PC-3 (cell line): ENCODE results near the gene IL1RAPL1. TPM values are rescaled to one million over a fixed set of nuclear protein-coding genes. Genes with fewer than 3 reads are reported as not detected.

Experiments used
- ATAC-seq: fragments of 200-7000 bp; cut with Tn5 transposase; 2 replicates; pipeline ENCODE4 v1.9.1; 2020; ENCODE audit warnings: mild to moderate bottlenecking, moderate library complexity
- BruUV-seq: library from RNA; stranded (reverse); fragments of 400-500 nt; replicated peaks from 2 replicates; lab custom pipeline; 2021; lab: Mats Ljungman, UMichigan
- CTCF ChIA-PET: fragments of 300-600 bp; sonication (Branson Sonifier 250); formaldehyde crosslinking; loops from one replicate; lab custom pipeline; 2022; ENCODE audit warnings: antibody characterized with exemption; lab: Charles Lee
- POLR2A ChIA-PET: fragments of 300-600 bp; sonication (Branson Sonifier 250); formaldehyde crosslinking; loops from one replicate; lab custom pipeline; 2022; ENCODE audit warnings: antibody characterized with exemption; ENCODE audit not compliant: unreplicated experiment; lab: Charles Lee
- DNase-seq: peaks from one replicate; pipeline ENCODE4 v3.0.0-alpha.2; 2015
- H2AFZ ChIP-seq: fragments of 300-600 bp; sonication (generic); 2 replicates; pipeline ENCODE4 v1.6.0; 2016; ENCODE audit warnings: antibody characterized with exemption, low read length
- H3F3A ChIP-seq: fragments of 300-600 bp; sonication (generic); one replicate; pipeline ENCODE4 v1.6.0; 2017; ENCODE audit warnings: antibody characterized with exemption, low read length, control low read depth, mild to moderate bottlenecking; ENCODE audit not compliant: unreplicated experiment
- H3K27ac ChIP-seq: fragments of 300-600 bp; sonication (generic); 2 replicates; pipeline ENCODE4 v1.5.1; 2016; ENCODE audit warnings: mild to moderate bottlenecking, low read length
- H3K27me3 ChIP-seq: fragments of 300-600 bp; sonication (generic); 2 replicates; pipeline ENCODE4 v1.6.1; 2016; ENCODE audit warnings: low read length, mixed read lengths
- H3K36me3 ChIP-seq: fragments of 300-600 bp; sonication (generic); 2 replicates; pipeline ENCODE4 v1.6.1; 2016; ENCODE audit warnings: low read depth, mixed run types, low read length, mixed read lengths
- H3K4me1 ChIP-seq: fragments of 300-600 bp; sonication (generic); 2 replicates; pipeline ENCODE4 v1.5.1; 2016; ENCODE audit warnings: low read length; ENCODE audit not compliant: insufficient read depth
- H3K4me2 ChIP-seq: fragments of 300-600 bp; sonication (generic); 2 replicates; pipeline ENCODE4 v1.6.0; 2016; ENCODE audit warnings: low read length
- H3K4me3 ChIP-seq: fragments of 300-600 bp; sonication (generic); 2 replicates; pipeline ENCODE4 v1.5.1; 2016; ENCODE audit warnings: mild to moderate bottlenecking, low read length, mixed read lengths
- H3K79me2 ChIP-seq: fragments of 300-600 bp; sonication (generic); 2 replicates; pipeline ENCODE4 v1.6.1; 2017; ENCODE audit warnings: low read length, mixed read lengths
- H3K9ac ChIP-seq: fragments of 300-600 bp; sonication (generic); 2 replicates; pipeline ENCODE4 v1.6.0; 2016; ENCODE audit warnings: mild to moderate bottlenecking, low read length
- H3K9me2 ChIP-seq: fragments of 300-600 bp; sonication (generic); replicated peaks from 2 replicates; pipeline ENCODE4 v1.6.1; 2016; ENCODE audit warnings: mixed run types, low read length, mixed read lengths
- H3K9me3 ChIP-seq: fragments of 300-600 bp; sonication (generic); 2 replicates; pipeline ENCODE4 v1.6.1; 2016; ENCODE audit warnings: low read length, mixed read lengths
- H4K20me1 ChIP-seq: fragments of 300-600 bp; sonication (generic); 2 replicates; pipeline ENCODE4 v1.6.1; 2016; ENCODE audit warnings: low read length, mixed read lengths
- EZH2 ChIP-seq: fragments of 300-600 bp; sonication (generic); IDR thresholded peaks from one replicate; pipeline ENCODE4 v1.6.1; 2017; ENCODE audit warnings: antibody characterized with exemption, mild to moderate bottlenecking, low read length; ENCODE audit not compliant: unreplicated experiment
- EZH2phosphoT487 ChIP-seq: fragments of 300-600 bp; sonication (generic); IDR thresholded peaks from 2 replicates; pipeline ENCODE4 v1.6.1; 2018; ENCODE audit warnings: mild to moderate bottlenecking, antibody characterized with exemption, low read length, borderline replicate concordance
- intact Hi-C: fragments of 100-400 bp; cut with micrococcal nuclease; formaldehyde crosslinking; loops from 2 replicates; pipeline ENCODE4 v1.9.0; 2023
- total RNA-seq: library from RNA; depleted of rRNA; stranded (reverse); fragments of >200 nt; gene quantifications from 2 replicates; pipeline ENCODE4 v1.2.3, GENCODE V29; 2014
- TF ChIP-seq, protein P1 (sequence below): fragments of 300-600 bp; sonication (generic); conservative IDR thresholded peaks from 2 replicates; pipeline ENCODE4 v1.5.1; 2017; ENCODE audit warnings: antibody characterized with exemption, low read depth, mild to moderate bottlenecking, low read length

IL1RAPL1 gene
- total RNA-seq, 1 experiment from 2014 or later = 0.44 TPM

DNA sequence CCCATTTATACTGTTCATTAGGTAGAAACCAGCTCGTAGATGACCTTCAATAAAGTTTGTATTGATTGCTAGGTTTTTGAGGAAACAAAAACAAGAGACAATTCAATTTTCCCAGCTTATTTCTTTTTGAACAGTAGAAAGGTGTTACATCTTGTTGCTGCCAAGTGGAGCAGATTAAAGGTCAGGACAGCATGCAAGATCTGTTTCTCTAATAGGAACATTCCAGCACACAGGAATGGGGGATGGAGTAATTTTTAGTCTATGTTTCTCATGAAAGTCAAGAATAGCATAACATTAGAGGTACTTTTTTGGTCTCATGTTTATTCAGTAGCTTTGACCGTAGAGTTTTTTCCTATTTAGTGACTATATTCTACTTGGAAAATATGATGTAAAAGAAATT is 132.4 kb downstream of the IL1RAPL1 start:
- TF ChIP-seq EZH2phosphoT487 (no peak), EZH2 (no peak)
- TF ChIP-seq, protein P1, sequence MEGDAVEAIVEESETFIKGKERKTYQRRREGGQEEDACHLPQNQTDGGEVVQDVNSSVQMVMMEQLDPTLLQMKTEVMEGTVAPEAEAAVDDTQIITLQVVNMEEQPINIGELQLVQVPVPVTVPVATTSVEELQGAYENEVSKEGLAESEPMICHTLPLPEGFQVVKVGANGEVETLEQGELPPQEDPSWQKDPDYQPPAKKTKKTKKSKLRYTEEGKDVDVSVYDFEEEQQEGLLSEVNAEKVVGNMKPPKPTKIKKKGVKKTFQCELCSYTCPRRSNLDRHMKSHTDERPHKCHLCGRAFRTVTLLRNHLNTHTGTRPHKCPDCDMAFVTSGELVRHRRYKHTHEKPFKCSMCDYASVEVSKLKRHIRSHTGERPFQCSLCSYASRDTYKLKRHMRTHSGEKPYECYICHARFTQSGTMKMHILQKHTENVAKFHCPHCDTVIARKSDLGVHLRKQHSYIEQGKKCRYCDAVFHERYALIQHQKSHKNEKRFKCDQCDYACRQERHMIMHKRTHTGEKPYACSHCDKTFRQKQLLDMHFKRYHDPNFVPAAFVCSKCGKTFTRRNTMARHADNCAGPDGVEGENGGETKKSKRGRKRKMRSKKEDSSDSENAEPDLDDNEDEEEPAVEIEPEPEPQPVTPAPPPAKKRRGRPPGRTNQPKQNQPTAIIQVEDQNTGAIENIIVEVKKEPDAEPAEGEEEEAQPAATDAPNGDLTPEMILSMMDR = no peak
- H3K9ac ChIP-seq = no peak overlapping the region
- CTCF ChIA-PET = no interaction called here
- POLR2A ChIA-PET = no interaction called here
- no peak overlapping the region for H3K4me3 ChIP-seq
- ATAC-seq (no peak), DNase-seq (no peak)
- no peaks in the 10 kb centered on the region for H3K36me3 ChIP-seq
- no peaks in the 10 kb centered on the region for H3F3A ChIP-seq
- BruUV-seq = no TSS peak
- intact Hi-C loops = no loop called here
- H3K27ac ChIP-seq = no peak overlapping the region
- no peaks in the 10 kb centered on the region for H3K9me2 ChIP-seq
- H3K9me3 ChIP-seq = no peaks in the 10 kb centered on the region
- no peaks in the 10 kb centered on the region for H4K20me1 ChIP-seq
- H2AFZ ChIP-seq = no peak overlapping the region
- H3K4me1 ChIP-seq = no peaks in the 10 kb centered on the region
- no peaks in the 10 kb centered on the region for H3K79me2 ChIP-seq
- H3K27me3 ChIP-seq = no peaks in the 10 kb centered on the region
- H3K4me2 ChIP-seq = no peak overlapping the region

DNA sequence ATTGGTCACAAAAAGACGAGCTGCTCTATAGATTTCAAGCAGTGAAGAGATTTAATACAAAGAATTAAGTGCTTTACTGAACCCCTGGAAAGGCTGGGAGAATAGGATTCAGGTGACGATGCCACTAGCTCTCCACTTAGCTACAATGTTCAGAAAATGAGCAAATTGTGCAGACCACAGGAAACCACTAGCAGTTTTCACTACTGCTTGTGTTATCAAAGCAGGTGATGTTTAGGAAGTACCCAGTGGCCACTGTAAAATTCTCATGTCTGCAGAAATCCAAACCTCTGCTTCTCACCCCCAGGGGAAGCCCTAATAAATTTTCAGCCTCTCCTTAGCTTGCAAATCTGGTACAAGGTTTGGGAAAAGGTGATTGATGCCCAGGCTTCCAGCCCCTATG is 165.1 kb downstream of the IL1RAPL1 start:
- no peaks in the 10 kb centered on the region for H3F3A ChIP-seq
- H2AFZ ChIP-seq = no peak overlapping the region
- ChIA-PET POLR2A (no interaction called here), CTCF (no interaction called here)
- TF ChIP-seq EZH2 (no peak), EZH2phosphoT487 (no peak)
- TF ChIP-seq, protein P1 = no peak
- no peaks in the 10 kb centered on the region for H3K79me2 ChIP-seq
- no peaks in the 10 kb centered on the region for H3K9me2 ChIP-seq
- DNase-seq (no peak), ATAC-seq (no peak)
- no peaks in the 10 kb centered on the region for H3K27me3 ChIP-seq
- H3K9me3 ChIP-seq = no peaks in the 10 kb centered on the region
- H3K9ac ChIP-seq = no peak overlapping the region
- H3K36me3 ChIP-seq = no peaks in the 10 kb centered on the region
- H4K20me1 ChIP-seq = no peaks in the 10 kb centered on the region
- no peaks in the 10 kb centered on the region for H3K4me1 ChIP-seq
- no peak overlapping the region for H3K4me2 ChIP-seq
- intact Hi-C loops = no loop called here
- no peak overlapping the region for H3K4me3 ChIP-seq
- no peak overlapping the region for H3K27ac ChIP-seq
- no TSS peak for BruUV-seq

DNA sequence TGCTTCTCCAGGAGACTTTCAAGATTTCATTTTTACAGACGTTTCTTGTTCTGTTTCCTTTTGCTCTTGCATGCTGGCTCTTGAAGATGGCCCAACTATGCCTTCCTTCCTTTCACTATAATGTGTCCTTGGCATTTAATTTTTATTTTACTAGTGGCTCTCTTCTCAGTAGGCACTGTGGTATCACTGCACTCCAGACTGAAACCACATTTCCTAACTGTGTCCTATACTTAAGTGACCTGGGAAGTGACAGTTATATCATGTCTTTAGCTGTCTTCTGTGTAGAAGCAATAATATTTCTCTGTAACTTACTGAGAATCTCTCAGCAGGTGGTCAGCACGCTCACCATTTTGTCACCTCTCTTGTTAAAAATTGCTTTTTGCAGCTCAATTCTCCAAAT is 168.9 kb downstream of the IL1RAPL1 start:
- Histone ChIP-seq H2AFZ (no peak overlapping the region), H4K20me1 (no peaks in the 10 kb centered on the region), H3K4me1 (no peaks in the 10 kb centered on the region), H3K4me2 (no peak overlapping the region), H3K9ac (no peak overlapping the region), H3K27ac (no peak overlapping the region), H3K79me2 (no peaks in the 10 kb centered on the region), H3K4me3 (no peak overlapping the region), H3K9me3 (no peaks in the 10 kb centered on the region), H3K9me2 (no peaks in the 10 kb centered on the region), H3K36me3 (no peaks in the 10 kb centered on the region), H3F3A (no peaks in the 10 kb centered on the region), H3K27me3 (no peaks in the 10 kb centered on the region)
- DNase-seq (no peak), ATAC-seq (no peak)
- BruUV-seq = no TSS peak
- intact Hi-C loops = no loop called here
- ChIA-PET POLR2A (no interaction called here), CTCF (no interaction called here)
- no peak for TF ChIP-seq EZH2
- TF ChIP-seq EZH2phosphoT487 = no peak
- TF ChIP-seq, protein P1 = no peak
